ENCODE data around the gene SLC17A5.
"Not testable (repeated sequence)": the region's sequence is repeated elsewhere in the genome, so short reads cannot be mapped to it uniquely, and the experiment has no call there.

The SLC17A5 gene

GRCh38 chr6:73614802-73615201 lies 39.0 kb downstream of the SLC17A5 start:
- DNase-seq (ENCODE audit: low spot score) = no peak

- DNase-seq (ENCODE audit: low spot score) = no peak
Measured at GRCh38 chr6:73613806-73614536, 39.8 kb downstream of the SLC17A5 start.

GRCh38 chr6:73612611-73613010 lies 41.2 kb downstream of the SLC17A5 start:
- DNase-seq (ENCODE audit: low spot score) = no peak

- DNase-seq (ENCODE audit: low spot score) = peak; percentile 54
Measured at GRCh38 chr6:73610444-73611275, 43.1 kb downstream of the SLC17A5 start.

- no peak for DNase-seq (ENCODE audit: low spot score)
Measured at GRCh38 chr6:73608761-73609160, 45.0 kb downstream of the SLC17A5 start.

- no peak for DNase-seq (ENCODE audit: low spot score)
Measured at GRCh38 chr6:73606428-73606827, 47.4 kb downstream of the SLC17A5 start.

DNA sequence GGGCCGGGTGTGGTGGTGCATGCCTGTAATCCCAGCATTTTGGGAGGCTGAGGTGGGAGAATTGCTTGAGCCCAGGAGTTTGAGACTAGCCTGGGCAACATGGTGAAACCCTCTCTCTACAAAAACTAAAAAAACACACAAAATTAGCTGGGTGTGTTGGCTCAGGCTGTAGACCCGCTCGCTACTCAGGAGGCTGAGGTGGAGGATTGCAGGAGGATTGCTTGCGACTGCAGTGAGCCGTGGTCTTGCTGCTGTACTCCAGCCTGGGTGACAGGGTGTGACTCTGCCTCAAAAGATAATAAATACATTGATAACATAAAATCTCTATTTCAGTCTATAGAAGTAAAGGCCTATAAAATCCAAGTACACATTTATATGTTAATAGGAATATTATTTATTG lies 49.3 kb downstream of the SLC17A5 start:
- DNase-seq (ENCODE audit: low spot score) = no peak

DNA sequence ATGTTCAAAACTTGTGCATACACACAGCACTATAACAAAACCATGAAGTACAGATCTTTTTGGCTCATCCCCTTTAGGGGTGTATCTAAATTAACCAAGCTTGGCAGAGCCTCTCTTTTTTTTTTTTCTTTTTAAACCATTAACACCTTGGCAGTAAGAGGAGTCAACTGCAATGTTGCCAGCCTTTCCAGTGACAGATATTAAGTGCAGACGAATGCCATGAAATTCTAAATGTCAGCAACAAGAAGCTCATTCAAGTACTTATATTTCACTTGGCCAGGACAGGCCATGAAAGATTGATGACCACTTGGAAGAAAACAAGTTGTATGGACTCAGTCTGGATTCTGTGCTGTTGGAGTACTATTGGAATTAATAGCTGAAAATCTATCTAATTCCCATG lies 49.8 kb downstream of the SLC17A5 start:
- no peak for DNase-seq (ENCODE audit: low spot score)

GRCh38 chr6:73586416-73586974 lies 67.3 kb downstream of the SLC17A5 start:
- DNase-seq (ENCODE audit: low spot score) = peak; percentile 60

DNA sequence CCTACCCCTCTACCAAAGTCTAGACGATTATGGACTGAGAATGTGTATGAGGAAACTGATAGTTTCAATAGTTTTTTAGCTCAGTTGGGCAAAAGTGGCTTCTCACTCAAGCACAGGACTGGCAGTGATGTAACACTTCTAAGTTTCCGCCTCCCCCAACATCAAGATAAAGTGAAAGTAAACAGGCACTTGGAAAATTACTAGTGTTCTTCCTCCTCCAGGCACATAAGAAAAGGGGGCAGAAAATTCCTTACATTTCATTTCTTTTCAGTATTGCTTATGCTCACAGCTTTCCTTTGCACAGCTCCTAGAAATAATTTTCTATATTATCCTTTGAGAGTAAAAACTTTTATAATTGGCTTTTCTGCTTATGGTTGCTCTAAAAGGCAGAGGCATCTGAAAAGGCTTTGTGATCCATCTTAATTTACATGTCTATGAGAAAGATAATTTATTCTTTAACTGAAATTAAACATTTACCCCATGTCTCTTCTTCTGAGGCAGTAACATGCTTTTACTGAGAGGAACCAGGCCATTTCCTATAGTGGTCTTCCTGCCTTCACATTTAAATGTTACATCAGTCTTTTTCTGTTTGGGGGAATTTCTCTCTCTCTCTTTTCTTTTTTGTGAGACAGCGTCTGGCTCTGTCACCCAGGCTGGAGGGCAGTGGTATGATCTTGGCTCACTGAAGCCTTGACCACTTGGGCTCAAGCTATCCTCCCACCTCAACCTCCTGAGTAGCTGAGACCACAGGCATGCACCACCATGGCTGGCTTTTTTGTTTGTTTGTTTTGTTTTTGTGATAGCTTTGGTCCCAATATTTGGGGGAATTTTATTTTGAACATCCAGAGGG lies 68.0 kb downstream of the SLC17A5 start:
- DNase-seq (ENCODE audit: low spot score) = peak; percentile 81

GRCh38 chr6:73581293-73581692 lies 72.5 kb downstream of the SLC17A5 start:
- no peak for DNase-seq (ENCODE audit: low spot score)

DNA sequence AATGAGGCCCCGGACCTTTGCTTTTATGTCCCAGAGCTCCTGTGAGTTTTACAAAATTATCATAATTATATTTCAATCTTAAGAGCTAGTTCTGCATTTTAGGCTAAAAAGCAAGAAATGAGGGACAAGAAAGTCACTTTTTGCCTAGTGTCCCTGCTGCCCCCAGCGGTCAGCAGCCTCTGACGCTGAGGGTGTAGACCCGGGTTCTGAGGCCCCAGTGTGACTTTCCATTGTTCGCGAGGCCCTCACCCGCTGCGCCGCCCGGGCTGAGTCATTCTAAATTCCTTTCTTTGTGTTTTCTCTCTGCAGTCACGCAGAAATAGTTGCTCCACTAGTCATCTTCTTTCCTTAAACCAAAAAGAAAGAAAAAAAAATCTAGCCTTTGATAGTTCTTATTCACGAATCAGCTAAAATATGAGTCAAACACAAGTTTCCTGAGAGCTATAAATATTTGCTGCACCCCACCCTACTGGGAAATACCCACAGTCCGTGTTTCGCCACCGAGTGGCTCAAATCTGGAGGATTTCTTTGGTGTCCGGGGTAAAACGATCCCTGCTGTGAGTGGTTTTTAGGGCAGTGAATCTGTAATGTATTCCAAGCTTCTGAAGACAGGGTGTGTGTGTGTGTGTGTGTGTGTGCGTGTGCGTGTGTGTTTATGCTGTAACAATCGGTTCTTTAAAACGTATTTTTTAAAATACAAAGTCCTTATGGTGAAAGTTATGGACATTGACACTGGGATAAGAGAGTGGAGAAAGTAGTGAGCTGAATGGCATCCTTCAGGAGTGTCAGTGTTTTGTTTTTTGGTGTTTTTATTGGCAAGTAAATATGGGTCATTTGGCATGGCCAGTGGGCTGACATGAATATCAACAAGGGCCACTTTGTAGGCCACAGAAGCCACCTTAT lies 73.3 kb downstream of the SLC17A5 start:
- peak; percentile 92 for DNase-seq (ENCODE audit: low spot score)

GRCh38 chr6:73579851-73580246 lies 73.9 kb downstream of the SLC17A5 start:
- peak; percentile 54 for DNase-seq (ENCODE audit: low spot score)

GRCh38 chr6:73579389-73579788 lies 74.4 kb downstream of the SLC17A5 start:
- no peak for DNase-seq (ENCODE audit: low spot score)

- DNase-seq (ENCODE audit: low spot score) = no peak
Measured at GRCh38 chr6:73577676-73578075, 76.1 kb downstream of the SLC17A5 start.

DNA sequence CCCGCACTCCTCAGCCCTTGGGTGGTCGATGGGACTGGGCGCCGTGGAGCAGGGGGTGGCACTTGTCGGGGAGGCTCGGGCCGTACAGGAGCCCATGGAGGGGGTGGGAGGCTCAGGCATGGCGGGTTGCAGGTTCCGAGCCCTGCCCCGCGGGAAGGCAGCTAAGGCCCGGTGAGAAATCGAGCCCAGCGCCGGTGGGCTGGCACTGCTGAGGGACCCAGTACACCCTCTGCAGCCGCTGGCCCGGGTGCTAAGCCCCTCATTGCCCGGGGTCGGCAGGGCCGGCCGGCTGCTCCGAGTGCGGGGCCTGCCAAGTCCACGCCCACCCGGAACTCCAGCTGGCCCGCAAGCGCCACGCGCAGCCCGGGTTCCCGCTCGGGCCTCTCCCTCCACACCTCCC lies 81.3 kb downstream of the SLC17A5 start:
- not testable (repeated sequence) for DNase-seq (ENCODE audit: low spot score)

- DNase-seq (ENCODE audit: low spot score) = not testable (repeated sequence)
Measured at GRCh38 chr6:73571218-73572181, 82.3 kb downstream of the SLC17A5 start.

- no peak for DNase-seq (ENCODE audit: low spot score)
Measured at GRCh38 chr6:73569121-73569520, 84.7 kb downstream of the SLC17A5 start.

- no peak for DNase-seq (ENCODE audit: low spot score)
Measured at GRCh38 chr6:73566954-73567591, 86.7 kb downstream of the SLC17A5 start.
